Osteocyte (in vitro differentiated cells): Measurements from ENCODE around the gene TUBB4A. TPM values are rescaled to one million over a fixed set of nuclear protein-coding genes. Genes with fewer than 3 reads are reported as not detected.

Experiments
- DNase-seq: peaks from one replicate; pipeline ENCODE4 v3.0.0; 2021; ENCODE audit warnings: mixed read lengths; ENCODE audit not compliant: unreplicated experiment; ENCODE audit errors: extremely low spot score
- H3K27ac Mint-ChIP-seq: one replicate; pipeline ENCODE4 v1.8.0; 2021; ENCODE audit warnings: mild to moderate bottlenecking, mixed read lengths; ENCODE audit not compliant: unreplicated experiment
- H3K27me3 Mint-ChIP-seq: one replicate; pipeline ENCODE4 v1.8.0; 2021; ENCODE audit warnings: mixed read lengths; ENCODE audit not compliant: unreplicated experiment
- H3K36me3 Mint-ChIP-seq: one replicate; pipeline ENCODE4 v1.8.0; 2021; ENCODE audit warnings: mixed read lengths; ENCODE audit not compliant: unreplicated experiment
- H3K4me1 Mint-ChIP-seq: one replicate; pipeline ENCODE4 v1.8.0; 2021; ENCODE audit warnings: mixed read lengths; ENCODE audit not compliant: unreplicated experiment
- H3K4me3 Mint-ChIP-seq: one replicate; pipeline ENCODE4 v1.8.0; 2021; ENCODE audit warnings: mild to moderate bottlenecking, moderate library complexity, mixed read lengths; ENCODE audit not compliant: unreplicated experiment
- H3K9me3 Mint-ChIP-seq: one replicate; pipeline ENCODE4 v1.8.0; 2021; ENCODE audit warnings: mixed read lengths; ENCODE audit not compliant: unreplicated experiment
- total RNA-seq: library from RNA; stranded (reverse); gene quantifications from 2 replicates; pipeline ENCODE4 v1.2.1, GENCODE V29; 2021
- TF ChIP-seq, protein P1 (sequence below): fragments of 200-600 bp; sonication (generic); IDR thresholded peaks from 2 replicates; pipeline ENCODE4 v1.5.0; 2021; ENCODE audit warnings: antibody characterized with exemption, mild to moderate bottlenecking, moderate library complexity

The TUBB4A gene
- total RNA-seq, 1 donor from 2014 or later: not detected

DNA sequence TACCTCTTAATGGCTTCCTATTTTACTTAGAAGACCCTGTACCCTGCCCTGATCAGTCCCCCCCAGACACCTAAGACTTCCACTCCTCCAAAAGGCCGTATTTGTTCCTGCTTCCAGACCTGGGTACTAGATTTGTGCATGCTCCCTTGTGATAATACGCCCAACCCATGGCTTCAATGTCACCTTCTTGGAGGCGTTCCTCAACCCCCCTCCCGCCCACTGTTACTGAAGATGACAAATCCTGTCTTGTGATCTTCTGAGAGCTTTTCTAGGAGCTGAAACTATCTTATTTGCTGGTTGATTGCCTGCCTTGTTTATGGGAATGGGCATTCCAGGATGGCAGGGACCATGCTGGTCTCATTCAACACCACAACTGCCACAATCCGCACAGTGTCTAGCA lies 51.9 kb downstream of the TUBB4A start:
- Mint-ChIP-seq H3K27ac (no peak overlapping the region), H3K9me3 (peaks cover 8% of the 10 kb centered on the region), H3K4me3 (no peak overlapping the region), H3K27me3 (no peaks in the 10 kb centered on the region), H3K4me1 (no peaks in the 10 kb centered on the region), H3K36me3 (peaks cover 50% of the 10 kb centered on the region)
- no peak for DNase-seq
- TF ChIP-seq, protein P1, sequence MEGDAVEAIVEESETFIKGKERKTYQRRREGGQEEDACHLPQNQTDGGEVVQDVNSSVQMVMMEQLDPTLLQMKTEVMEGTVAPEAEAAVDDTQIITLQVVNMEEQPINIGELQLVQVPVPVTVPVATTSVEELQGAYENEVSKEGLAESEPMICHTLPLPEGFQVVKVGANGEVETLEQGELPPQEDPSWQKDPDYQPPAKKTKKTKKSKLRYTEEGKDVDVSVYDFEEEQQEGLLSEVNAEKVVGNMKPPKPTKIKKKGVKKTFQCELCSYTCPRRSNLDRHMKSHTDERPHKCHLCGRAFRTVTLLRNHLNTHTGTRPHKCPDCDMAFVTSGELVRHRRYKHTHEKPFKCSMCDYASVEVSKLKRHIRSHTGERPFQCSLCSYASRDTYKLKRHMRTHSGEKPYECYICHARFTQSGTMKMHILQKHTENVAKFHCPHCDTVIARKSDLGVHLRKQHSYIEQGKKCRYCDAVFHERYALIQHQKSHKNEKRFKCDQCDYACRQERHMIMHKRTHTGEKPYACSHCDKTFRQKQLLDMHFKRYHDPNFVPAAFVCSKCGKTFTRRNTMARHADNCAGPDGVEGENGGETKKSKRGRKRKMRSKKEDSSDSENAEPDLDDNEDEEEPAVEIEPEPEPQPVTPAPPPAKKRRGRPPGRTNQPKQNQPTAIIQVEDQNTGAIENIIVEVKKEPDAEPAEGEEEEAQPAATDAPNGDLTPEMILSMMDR: no peak

DNA sequence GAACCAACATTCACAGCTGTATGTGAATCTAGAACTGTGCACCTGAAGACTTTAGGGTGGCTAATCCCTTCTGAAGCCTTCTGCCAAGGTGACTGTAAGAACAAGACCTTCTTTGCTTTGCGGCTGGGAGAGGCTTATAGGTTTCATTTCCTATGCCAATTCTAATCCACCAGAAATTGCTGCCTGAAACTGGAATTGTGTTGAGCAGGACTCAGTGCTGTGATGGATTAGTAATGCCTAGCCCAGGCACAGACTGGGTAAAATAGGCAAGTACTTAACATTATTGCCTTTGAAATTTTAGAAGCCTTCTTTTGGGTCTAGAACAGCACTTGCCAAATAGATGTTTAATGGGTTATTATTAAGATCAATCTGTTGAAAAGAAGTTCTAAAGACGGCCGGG lies 54.1 kb downstream of the TUBB4A start:
- Mint-ChIP-seq H3K27ac (no peak overlapping the region), H3K36me3 (peaks cover 31% of the 10 kb centered on the region), H3K4me3 (no peak overlapping the region), H3K4me1 (no peaks in the 10 kb centered on the region), H3K27me3 (no peaks in the 10 kb centered on the region), H3K9me3 (no peaks in the 10 kb centered on the region)
- TF ChIP-seq, protein P1: no peak
- no peak for DNase-seq

DNA sequence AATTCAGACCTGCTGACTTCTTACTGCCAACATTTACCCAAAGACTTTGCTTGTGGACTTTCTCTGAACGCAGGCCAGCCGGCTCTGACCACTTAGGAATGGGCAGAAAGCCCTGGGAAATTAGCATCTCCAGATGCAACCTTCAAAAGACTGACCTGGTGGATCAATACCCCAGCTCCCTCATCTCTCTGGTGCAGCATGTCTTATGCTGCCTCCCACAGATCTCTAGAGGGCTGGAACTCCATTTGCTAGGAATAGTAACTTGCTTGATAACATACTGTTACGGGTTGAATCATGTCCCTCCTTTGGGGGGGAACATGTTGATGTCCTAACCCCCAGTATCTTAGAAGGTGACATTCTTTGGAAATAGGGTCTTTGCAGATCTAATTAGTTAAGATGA lies 55.7 kb downstream of the TUBB4A start:
- Mint-ChIP-seq H3K27me3 (no peaks in the 10 kb centered on the region), H3K27ac (no peak overlapping the region), H3K9me3 (no peaks in the 10 kb centered on the region), H3K36me3 (peaks cover 20% of the 10 kb centered on the region), H3K4me3 (no peak overlapping the region), H3K4me1 (no peaks in the 10 kb centered on the region)
- no peak for DNase-seq
- TF ChIP-seq, protein P1: no peak

Other genes with a start within 250 kb of the TUBB4A start
- 65.8 and 68.8 TPM in 2 replicates for gene MLLT1, start 222.3 kb downstream of the TUBB4A start, total RNA-seq
- not detected in 2 replicates for gene ACER1, start 168.7 kb downstream of the TUBB4A start, total RNA-seq
- gene CLPP, start 140.8 kb downstream of the TUBB4A start, total RNA-seq: 77.6 and 79.6 TPM in 2 replicates
- 63.0 TPM in 2 replicates for gene ALKBH7, start 129.5 kb downstream of the TUBB4A start, total RNA-seq
- gene PSPN, start 126.4 kb downstream of the TUBB4A start, total RNA-seq: 3.2 and 3.5 TPM in 2 replicates
- gene GTF2F1, start 109.1 kb downstream of the TUBB4A start, total RNA-seq: 62.0 and 65.8 TPM in 2 replicates
- gene KHSRP, start 77.5 kb downstream of the TUBB4A start, total RNA-seq: 240 and 241 TPM in 2 replicates
- 0.27 TPM in 1 of 2 replicates, not detected in the other for gene SLC25A41, start 68.5 kb downstream of the TUBB4A start, total RNA-seq
- gene SLC25A23, start 42.5 kb downstream of the TUBB4A start, total RNA-seq: 50.8 and 51.6 TPM in 2 replicates
- not detected in 2 replicates for gene CRB3, start 38.0 kb downstream of the TUBB4A start, total RNA-seq
- not detected in 2 replicates for gene DENND1C, start 20.5 kb downstream of the TUBB4A start, total RNA-seq
- gene TNFSF9, start 28.7 kb upstream of the TUBB4A start, total RNA-seq: 1.4 and 1.5 TPM in 2 replicates
- gene CD70, start 88.8 kb upstream of the TUBB4A start, total RNA-seq: 0.42 and 0.54 TPM in 2 replicates
- not detected in 2 replicates for gene TNFSF14, start 167.9 kb upstream of the TUBB4A start, total RNA-seq
- gene C3, start 218.3 kb upstream of the TUBB4A start, total RNA-seq: 0.56 TPM in 1 of 2 replicates, not detected in the other
- gene GPR108, start 235.3 kb upstream of the TUBB4A start, total RNA-seq: 45.4 and 51.5 TPM in 2 replicates
- gene TRIP10, start 237.4 kb upstream of the TUBB4A start, total RNA-seq: 51.1 and 53.8 TPM in 2 replicates